Loucy (cell line): ENCODE results near the gene OR2T12.
"Not testable (repeated sequence)": the region's sequence is repeated elsewhere in the genome, so short reads cannot be mapped to it uniquely, and the experiment has no call there.

Experiments
- H2AFZ ChIP-seq: fragments of 200-600 bp; sonication (generic); 2 replicates; pipeline ENCODE4 v1.6.0; 2016; ENCODE audit warnings: antibody characterized with exemption, mild to moderate bottlenecking, low read length, moderate library complexity
- H3F3A ChIP-seq: fragments of 200-600 bp; 2 replicates; pipeline ENCODE4 v1.6.0; 2016; ENCODE audit warnings: antibody characterized with exemption, low read depth, mild to moderate bottlenecking
- H3K27me3 ChIP-seq: fragments of 200-600 bp; sonication (generic); 2 replicates; pipeline ENCODE4 v1.6.1; 2014; ENCODE audit warnings: low read length, mild to moderate bottlenecking; ENCODE audit not compliant: insufficient read depth, poor library complexity, severe bottlenecking
- H3K36me3 ChIP-seq: fragments of 200-600 bp; sonication (generic); 2 replicates; pipeline ENCODE4 v1.6.1; 2016; ENCODE audit warnings: low read length; ENCODE audit not compliant: insufficient read depth
- H3K4me1 ChIP-seq: fragments of 200-600 bp; sonication (generic); 2 replicates; pipeline ENCODE4 v1.5.1; 2014; ENCODE audit warnings: low read length, mild to moderate bottlenecking; ENCODE audit not compliant: insufficient read depth, poor library complexity, severe bottlenecking
- H3K4me2 ChIP-seq: fragments of 200-600 bp; sonication (generic); 2 replicates; pipeline ENCODE4 v1.6.0; 2014; ENCODE audit warnings: antibody characterized with exemption, low read length, low read depth, mild to moderate bottlenecking; ENCODE audit not compliant: poor library complexity, severe bottlenecking
- H3K4me3 ChIP-seq: fragments of 200-600 bp; sonication (generic); 2 replicates; pipeline ENCODE4 v1.5.1; 2014; ENCODE audit warnings: low read length, mild to moderate bottlenecking, mixed read lengths; ENCODE audit not compliant: poor library complexity, severe bottlenecking
- H3K79me2 ChIP-seq: fragments of 200-600 bp; sonication (generic); 2 replicates; pipeline ENCODE4 v1.6.1; 2014; ENCODE audit warnings: low read length; ENCODE audit not compliant: insufficient read depth
- H3K9ac ChIP-seq: fragments of 200-600 bp; sonication (generic); 2 replicates; pipeline ENCODE4 v1.6.0; 2014; ENCODE audit warnings: mild to moderate bottlenecking, low read depth, low read length, moderate library complexity; ENCODE audit not compliant: poor library complexity, severe bottlenecking
- H3K9me2 ChIP-seq: fragments of 200-600 bp; sonication (generic); replicated peaks from 2 replicates; pipeline ENCODE4 v1.6.1; 2016; ENCODE audit warnings: low read depth, low read length, mixed read lengths
- H3K9me3 ChIP-seq: fragments of 200-600 bp; sonication (generic); 2 replicates; pipeline ENCODE4 v1.6.1; 2014; ENCODE audit warnings: mild to moderate bottlenecking, antibody characterized with exemption, low read length, low read depth; ENCODE audit not compliant: insufficient read depth
- H4K20me1 ChIP-seq: fragments of 200-600 bp; sonication (generic); 2 replicates; pipeline ENCODE4 v1.6.0; 2014; ENCODE audit warnings: antibody characterized with exemption, low read length, mild to moderate bottlenecking; ENCODE audit not compliant: insufficient read depth, poor library complexity, severe bottlenecking
- EZH2phosphoT487 ChIP-seq: fragments of 200-600 bp; IDR thresholded peaks from 2 replicates; pipeline ENCODE4 v1.6.1; 2018; ENCODE audit warnings: antibody characterized with exemption, mild to moderate bottlenecking, moderate library complexity, borderline replicate concordance
- TF ChIP-seq, protein P1 (sequence below): fragments of 200-600 bp; sonication (generic); conservative IDR thresholded peaks from 2 replicates; pipeline ENCODE4 v1.5.1; 2014; ENCODE audit warnings: mild to moderate bottlenecking, antibody characterized with exemption, low read length

OR2T12 gene

DNA sequence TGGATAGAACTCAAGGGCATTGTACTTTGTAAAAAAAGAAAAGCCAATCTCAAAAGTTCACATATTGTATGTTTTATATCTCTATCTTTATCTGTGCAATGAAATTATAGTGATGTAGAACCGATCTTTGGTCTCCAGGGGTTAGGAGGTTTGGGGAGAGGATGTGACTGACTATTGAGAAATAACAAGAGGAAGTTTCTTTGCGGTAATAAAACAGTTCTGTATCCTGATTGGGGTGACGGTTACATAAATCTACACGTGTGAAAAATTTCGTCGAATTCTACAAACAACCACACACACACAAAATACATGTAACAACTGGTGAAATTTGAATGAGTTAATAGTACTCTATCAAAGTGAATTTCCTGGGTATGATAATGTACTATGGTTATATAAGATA, 14.8 kb downstream of the OR2T12 start:
- no peak overlapping the region for H3K4me2 ChIP-seq
- H3K9me2 ChIP-seq: no peaks in the 10 kb centered on the region
- TF ChIP-seq EZH2phosphoT487: no peak

DNA sequence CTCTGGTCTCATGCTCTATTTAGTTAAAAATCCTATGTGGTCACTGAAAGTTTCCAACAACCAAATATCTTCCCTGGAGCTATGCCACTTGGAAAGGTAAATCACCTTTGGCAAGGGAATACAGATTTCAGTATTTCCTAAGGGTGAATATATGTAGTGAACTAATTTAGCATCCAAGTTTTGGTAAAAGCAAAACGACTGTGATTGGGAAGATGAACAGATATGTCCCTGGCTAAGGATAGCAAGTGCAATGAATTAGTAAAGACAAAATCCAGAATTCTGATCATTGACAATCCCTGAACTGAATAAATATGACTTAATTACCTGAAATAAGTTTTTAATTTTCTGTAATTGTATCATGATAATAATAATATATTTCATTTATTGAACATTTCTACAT, 25.3 kb downstream of the OR2T12 start, which contains the start of gene OR2T33:
Gene OR2T33, minus strand, starts transcription at position 101 of the 400 bp plus-strand sequence. CDS start 4,162 bp downstream, outside the sequence.
- H3K27me3 ChIP-seq: no peaks in the 10 kb centered on the region
- H3K4me2 ChIP-seq: no peak within 1 kb of the TSS
- no peak for TF ChIP-seq EZH2phosphoT487
- TF ChIP-seq, protein P1, sequence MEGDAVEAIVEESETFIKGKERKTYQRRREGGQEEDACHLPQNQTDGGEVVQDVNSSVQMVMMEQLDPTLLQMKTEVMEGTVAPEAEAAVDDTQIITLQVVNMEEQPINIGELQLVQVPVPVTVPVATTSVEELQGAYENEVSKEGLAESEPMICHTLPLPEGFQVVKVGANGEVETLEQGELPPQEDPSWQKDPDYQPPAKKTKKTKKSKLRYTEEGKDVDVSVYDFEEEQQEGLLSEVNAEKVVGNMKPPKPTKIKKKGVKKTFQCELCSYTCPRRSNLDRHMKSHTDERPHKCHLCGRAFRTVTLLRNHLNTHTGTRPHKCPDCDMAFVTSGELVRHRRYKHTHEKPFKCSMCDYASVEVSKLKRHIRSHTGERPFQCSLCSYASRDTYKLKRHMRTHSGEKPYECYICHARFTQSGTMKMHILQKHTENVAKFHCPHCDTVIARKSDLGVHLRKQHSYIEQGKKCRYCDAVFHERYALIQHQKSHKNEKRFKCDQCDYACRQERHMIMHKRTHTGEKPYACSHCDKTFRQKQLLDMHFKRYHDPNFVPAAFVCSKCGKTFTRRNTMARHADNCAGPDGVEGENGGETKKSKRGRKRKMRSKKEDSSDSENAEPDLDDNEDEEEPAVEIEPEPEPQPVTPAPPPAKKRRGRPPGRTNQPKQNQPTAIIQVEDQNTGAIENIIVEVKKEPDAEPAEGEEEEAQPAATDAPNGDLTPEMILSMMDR: no peak
- no peaks in the 10 kb centered on the region for H4K20me1 ChIP-seq
- H3K79me2 ChIP-seq: no peaks in the 10 kb centered on the region
- no peaks in the 10 kb centered on the region for H3K9me2 ChIP-seq
- no peak within 1 kb of the TSS for H3K9ac ChIP-seq
- H3K4me1 ChIP-seq: no peaks in the 10 kb centered on the region
- H3K9me3 ChIP-seq: no peaks in the 10 kb centered on the region
- no peaks in the 10 kb centered on the region for H3K36me3 ChIP-seq
- H3K4me3 ChIP-seq: no peak within 1 kb of the TSS
- H2AFZ ChIP-seq: no peak within 1 kb of the TSS
- no peaks in the 10 kb centered on the region for H3F3A ChIP-seq

More for the DNA sequence above, 14.8 kb downstream of the OR2T12 start:
- no peaks in the 10 kb centered on the region for H3K27me3 ChIP-seq
- no peak overlapping the region for H3K9ac ChIP-seq
- no peak overlapping the region for H2AFZ ChIP-seq
- no peak overlapping the region for H3K4me3 ChIP-seq
- no peaks in the 10 kb centered on the region for H3K4me1 ChIP-seq
- H3F3A ChIP-seq: no peaks in the 10 kb centered on the region
- H3K79me2 ChIP-seq: no peaks in the 10 kb centered on the region
- H3K36me3 ChIP-seq: no peaks in the 10 kb centered on the region
- H3K9me3 ChIP-seq: no peaks in the 10 kb centered on the region
- H4K20me1 ChIP-seq: no peaks in the 10 kb centered on the region

DNA sequence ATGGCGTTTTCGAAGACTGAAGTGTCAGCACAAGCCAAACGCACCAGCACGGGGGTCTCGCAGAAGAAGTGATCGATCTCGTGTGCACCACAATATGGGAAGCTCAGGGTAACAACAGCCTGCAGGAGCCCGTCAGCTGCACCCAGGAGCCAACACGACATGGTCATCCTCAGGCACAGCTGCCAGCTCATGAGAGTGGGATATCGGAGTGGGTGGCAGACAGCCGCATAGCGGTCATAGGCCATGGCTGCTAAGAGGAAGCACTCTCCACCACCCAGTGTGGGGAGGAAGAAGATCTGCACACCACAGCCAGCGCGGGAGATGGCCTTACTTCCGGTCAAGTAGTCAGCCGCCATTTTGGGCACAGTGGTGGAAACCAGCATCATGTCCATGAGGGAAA, 30.0 kb downstream of the OR2T12 start:
- not testable (repeated sequence) for H4K20me1 ChIP-seq, H3K4me3 ChIP-seq, H3K79me2 ChIP-seq, H3K9ac ChIP-seq, H3K4me2 ChIP-seq, H3K9me2 ChIP-seq, H3K27me3 ChIP-seq, H3K9me3 ChIP-seq, H3K36me3 ChIP-seq, H3K4me1 ChIP-seq, H3F3A ChIP-seq, H2AFZ ChIP-seq

DNA sequence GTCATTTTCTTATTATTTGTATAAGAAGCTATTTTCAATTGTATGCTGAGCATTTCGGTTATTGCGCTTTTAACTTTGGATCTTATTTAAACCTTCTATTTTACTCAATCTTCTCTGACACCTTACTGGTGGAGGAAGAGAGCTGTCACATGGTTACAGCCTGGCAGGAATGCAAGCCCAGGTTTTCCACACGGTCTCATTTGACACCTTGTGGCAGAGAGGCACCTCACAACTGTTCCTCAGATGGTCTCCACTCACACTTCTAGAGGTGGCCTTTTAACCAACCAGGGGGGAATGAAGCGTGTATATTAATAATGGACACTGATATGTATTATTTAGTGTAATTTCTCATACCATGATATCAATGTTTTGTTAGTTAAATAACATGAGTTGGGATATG, 35.0 kb downstream of the OR2T12 start:
- Histone ChIP-seq H3K9ac (no peak overlapping the region), H3K79me2 (no peaks in the 10 kb centered on the region), H3K9me2 (no peaks in the 10 kb centered on the region), H3K27me3 (no peaks in the 10 kb centered on the region), H2AFZ (no peak overlapping the region), H3K36me3 (no peaks in the 10 kb centered on the region), H4K20me1 (no peaks in the 10 kb centered on the region), H3K4me2 (no peak overlapping the region), H3K4me1 (no peaks in the 10 kb centered on the region), H3K9me3 (no peaks in the 10 kb centered on the region), H3F3A (no peaks in the 10 kb centered on the region), H3K4me3 (no peak overlapping the region)
- no peak for TF ChIP-seq EZH2phosphoT487

DNA sequence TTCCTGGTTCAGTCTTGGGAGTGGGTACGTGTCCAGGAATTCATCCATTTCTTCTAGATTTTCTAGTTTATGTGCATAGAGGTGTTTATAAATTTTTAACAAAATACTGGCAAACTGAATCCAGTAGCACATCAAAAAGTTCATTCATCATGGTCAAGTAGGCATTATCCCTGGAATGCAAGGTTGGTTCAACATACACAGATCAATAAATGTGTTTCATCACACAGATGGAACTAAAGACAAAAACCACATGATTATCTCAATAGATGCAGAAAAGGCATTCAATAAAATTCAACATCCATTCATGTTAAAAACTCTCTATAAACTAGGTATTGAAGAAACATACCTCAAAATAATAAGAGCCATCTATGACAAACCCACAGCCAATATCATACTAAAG, 43.9 kb downstream of the OR2T12 start:
- H3K9me3 ChIP-seq, H3K79me2 ChIP-seq, H3F3A ChIP-seq, H3K4me1 ChIP-seq, H3K9me2 ChIP-seq, H3K36me3 ChIP-seq, H3K9ac ChIP-seq, H3K4me2 ChIP-seq, H3K27me3 ChIP-seq, H2AFZ ChIP-seq, H3K4me3 ChIP-seq, H4K20me1 ChIP-seq: not testable (repeated sequence)
